Caco-2 (cell line): ENCODE data around the gene AHRR. TPM values are rescaled to one million over a fixed set of nuclear protein-coding genes. Genes with fewer than 3 reads are reported as not detected.
"Not testable (repeated sequence)": the region's sequence is repeated elsewhere in the genome, so short reads cannot be mapped to it uniquely, and the experiment has no call there.

Source experiments
- BruUV-seq: library from RNA; stranded (reverse); fragments of 400-500 nt; replicated peaks from 2 replicates; lab custom pipeline; 2021; lab: Mats Ljungman, UMichigan
- CTCF ChIA-PET: fragments of 300-600 bp; sonication (Branson Sonifier 250); formaldehyde crosslinking; loops from one replicate; lab custom pipeline; 2022; ENCODE audit warnings: antibody characterized with exemption; lab: Charles Lee
- POLR2A ChIA-PET: fragments of 300-600 bp; sonication (Branson Sonifier 250); formaldehyde crosslinking; loops from one replicate; lab custom pipeline; 2022; ENCODE audit warnings: antibody characterized with exemption; lab: Charles Lee
- DNase-seq, 2 experiments: peaks; one replicate each; pipeline versions ENCODE4 v3.0.0 to v3.0.0-alpha.2; 2020 to 2022
- H3K27me3 ChIP-seq: replicated peaks from 2 replicates; pipeline ENCODE4 v1.6.0; 2011; ENCODE audit warnings: low read length; ENCODE audit not compliant: control insufficient read depth, insufficient read depth
- H3K36me3 ChIP-seq: 2 replicates; pipeline ENCODE4 v1.5.1; 2011; ENCODE audit warnings: low read length; ENCODE audit not compliant: control insufficient read depth, insufficient read depth
- H3K4me1 ChIP-seq: fragments of 250-450 bp; sonication (Bioruptor Pico); 2 replicates; pipeline ENCODE4 v1.5.1; 2020; ENCODE audit warnings: mild to moderate bottlenecking
- H3K4me3 ChIP-seq: 2 replicates; pipeline ENCODE4 v1.5.1; 2011; ENCODE audit warnings: low read depth, mild to moderate bottlenecking, control low read depth, low read length
- H3K9me3 ChIP-seq: fragments of 250-450 bp; sonication (Bioruptor Pico); 2 replicates; pipeline ENCODE4 v1.5.1; 2020; ENCODE audit warnings: mild to moderate bottlenecking, moderate library complexity
- H3K27ac Mint-ChIP-seq: one replicate; pipeline ENCODE4 v1.8.0; 2022; ENCODE audit warnings: mixed read lengths; ENCODE audit not compliant: unreplicated experiment
- H3K27me3 Mint-ChIP-seq: one replicate; pipeline ENCODE4 v1.8.0; 2022; ENCODE audit warnings: mixed read lengths; ENCODE audit not compliant: insufficient read depth, unreplicated experiment
- H3K36me3 Mint-ChIP-seq: one replicate; pipeline ENCODE4 v1.8.0; 2022; ENCODE audit warnings: mild to moderate bottlenecking, mixed read lengths; ENCODE audit not compliant: insufficient read depth, unreplicated experiment
- H3K4me1 Mint-ChIP-seq: one replicate; pipeline ENCODE4 v1.8.0; 2022; ENCODE audit warnings: low read depth, mixed read lengths; ENCODE audit not compliant: unreplicated experiment
- H3K4me3 Mint-ChIP-seq: one replicate; pipeline ENCODE4 v1.8.0; 2022; ENCODE audit warnings: mild to moderate bottlenecking, moderate library complexity, mixed read lengths; ENCODE audit not compliant: unreplicated experiment
- H3K9me3 Mint-ChIP-seq: one replicate; pipeline ENCODE4 v1.8.0; 2022; ENCODE audit warnings: mixed read lengths; ENCODE audit not compliant: unreplicated experiment
- intact Hi-C: fragments of 100-400 bp; cut with micrococcal nuclease; formaldehyde crosslinking; loops from one replicate; pipeline ENCODE4 v1.10.0; 2022; ENCODE audit not compliant: unreplicated experiment
- total RNA-seq: library from RNA; stranded (reverse); gene quantifications from 2 replicates; pipeline ENCODE4 v1.2.3, GENCODE V29; 2022

AHRR gene
- total RNA-seq, 1 experiment from 2014 or later = 1.1 TPM

- intact Hi-C loops, CTCF ChIA-PET, H3K4me1 ChIP-seq, DNase-seq, POLR2A ChIA-PET, H3K36me3 ChIP-seq, H3K27me3 Mint-ChIP-seq, H3K4me1 Mint-ChIP-seq, H3K27me3 ChIP-seq, BruUV-seq, H3K9me3 Mint-ChIP-seq, H3K27ac Mint-ChIP-seq, H3K4me3 Mint-ChIP-seq, H3K4me3 ChIP-seq, H3K9me3 ChIP-seq: not testable (repeated sequence)
- peaks cover 34% of the 10 kb centered on the region for H3K36me3 Mint-ChIP-seq
Observed at GRCh38 chr5:294788-295187, 26.7 kb upstream of the AHRR start.

GRCh38 chr5:296207-296606 lies 25.3 kb upstream of the AHRR start:
- H3K27me3 Mint-ChIP-seq, H3K4me3 Mint-ChIP-seq, H3K4me3 ChIP-seq, H3K9me3 Mint-ChIP-seq, H3K27me3 ChIP-seq, intact Hi-C loops, H3K36me3 ChIP-seq, H3K27ac Mint-ChIP-seq, DNase-seq, H3K9me3 ChIP-seq, BruUV-seq, CTCF ChIA-PET, H3K4me1 Mint-ChIP-seq, H3K4me1 ChIP-seq, POLR2A ChIA-PET: not testable (repeated sequence)
- H3K36me3 Mint-ChIP-seq = peaks cover 30% of the 10 kb centered on the region

- POLR2A ChIA-PET, H3K9me3 Mint-ChIP-seq: not testable (repeated sequence)
Observed at GRCh38 chr5:296954-297353, 24.6 kb upstream of the AHRR start.

GRCh38 chr5:297448-297847 lies 24.1 kb upstream of the AHRR start:
- DNase-seq, H3K4me3 Mint-ChIP-seq, H3K9me3 Mint-ChIP-seq, H3K27me3 ChIP-seq, intact Hi-C loops, H3K4me3 ChIP-seq, CTCF ChIA-PET, H3K27ac Mint-ChIP-seq, H3K27me3 Mint-ChIP-seq, POLR2A ChIA-PET, BruUV-seq, H3K9me3 ChIP-seq, H3K4me1 ChIP-seq, H3K36me3 ChIP-seq: not testable (repeated sequence)
- H3K36me3 Mint-ChIP-seq = peaks cover 32% of the 10 kb centered on the region
- H3K4me1 Mint-ChIP-seq = peaks cover 12% of the 10 kb centered on the region

More at GRCh38 chr5:296954-297353, 24.6 kb upstream of the AHRR start:
- H3K36me3 ChIP-seq, intact Hi-C loops, BruUV-seq, H3K27me3 ChIP-seq, H3K4me1 ChIP-seq, H3K27me3 Mint-ChIP-seq, CTCF ChIA-PET, H3K27ac Mint-ChIP-seq, H3K4me3 ChIP-seq, H3K9me3 ChIP-seq, DNase-seq, H3K4me1 Mint-ChIP-seq, H3K4me3 Mint-ChIP-seq: not testable (repeated sequence)
- H3K36me3 Mint-ChIP-seq = peaks cover 30% of the 10 kb centered on the region

GRCh38 chr5:297991-298736 lies 23.4 kb upstream of the AHRR start:
- H3K4me3 ChIP-seq, DNase-seq, H3K9me3 ChIP-seq, intact Hi-C loops, BruUV-seq, H3K27ac Mint-ChIP-seq, H3K27me3 Mint-ChIP-seq, H3K36me3 ChIP-seq, H3K27me3 ChIP-seq, CTCF ChIA-PET, H3K4me3 Mint-ChIP-seq, H3K9me3 Mint-ChIP-seq, H3K4me1 ChIP-seq, POLR2A ChIA-PET: not testable (repeated sequence)
- Mint-ChIP-seq H3K36me3 (peaks cover 28% of the 10 kb centered on the region), H3K4me1 (peaks cover 12% of the 10 kb centered on the region)
